GM19397 (cell line): ENCODE measurements around the gene LPIN2.

Experiments used
- ATAC-seq: cut with Tn5 transposase; IDR thresholded peaks from one replicate; pipeline ENCODE4 v1.9.1; 2021; ENCODE audit warnings: mild to moderate bottlenecking, moderate library complexity; ENCODE audit not compliant: unreplicated experiment

The LPIN2 gene

DNA sequence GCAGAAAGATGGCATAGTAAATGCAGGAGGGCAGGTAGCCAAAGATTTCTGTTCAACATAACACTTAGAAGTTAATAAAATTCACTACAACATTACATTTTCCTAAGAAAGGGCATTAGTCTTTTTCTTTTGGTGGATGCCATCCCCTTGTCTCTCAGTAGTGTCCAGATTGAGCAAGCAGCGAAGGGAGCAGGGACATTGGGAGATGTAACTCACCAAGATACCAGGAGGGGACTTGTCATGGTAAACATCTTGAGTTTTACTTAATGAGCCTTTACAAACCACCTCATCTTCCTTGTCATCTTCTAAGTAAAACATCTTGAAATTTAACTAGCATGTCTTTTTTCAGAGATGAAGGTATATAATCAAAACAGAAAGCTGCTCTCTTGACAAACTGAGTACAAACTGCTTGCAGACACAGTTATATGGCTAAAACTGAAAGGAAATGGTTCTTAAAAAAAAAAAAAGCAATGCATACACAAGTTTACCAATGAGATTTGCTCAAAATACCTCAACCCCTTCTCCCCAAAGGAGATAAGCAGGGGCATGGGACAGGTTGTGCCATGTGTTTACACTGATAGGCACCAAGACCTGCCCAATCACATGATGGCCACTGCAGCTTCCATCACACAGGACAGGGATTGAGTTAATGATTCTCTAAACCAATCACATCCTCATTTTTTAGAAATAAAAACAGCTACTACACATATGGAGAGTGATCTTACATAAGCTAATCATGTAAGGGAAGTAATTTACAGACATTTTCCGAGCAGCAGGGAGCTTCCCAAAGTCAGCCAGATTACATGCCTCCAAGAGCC is 30.3 kb downstream of the LPIN2 start:
- no peak for ATAC-seq

DNA sequence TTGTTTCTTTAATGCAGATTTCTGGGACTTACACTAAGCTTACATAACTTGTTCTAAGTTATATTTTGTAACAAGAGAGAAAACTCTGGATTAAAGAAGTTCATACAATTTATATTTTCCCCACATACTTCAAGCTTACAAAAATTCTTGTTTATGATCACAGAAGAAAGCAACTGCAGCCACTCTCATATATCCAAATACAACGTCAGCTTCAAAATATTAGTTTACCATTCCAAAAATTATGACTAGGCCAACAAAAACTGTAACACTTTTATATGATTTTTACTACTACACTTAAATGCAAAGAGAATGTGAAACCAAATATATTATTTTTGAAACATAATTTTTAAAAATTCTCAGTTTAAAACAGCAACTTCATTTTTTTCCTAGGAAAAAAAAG is 30.9 kb downstream of the LPIN2 start:
- ATAC-seq = no peak

DNA sequence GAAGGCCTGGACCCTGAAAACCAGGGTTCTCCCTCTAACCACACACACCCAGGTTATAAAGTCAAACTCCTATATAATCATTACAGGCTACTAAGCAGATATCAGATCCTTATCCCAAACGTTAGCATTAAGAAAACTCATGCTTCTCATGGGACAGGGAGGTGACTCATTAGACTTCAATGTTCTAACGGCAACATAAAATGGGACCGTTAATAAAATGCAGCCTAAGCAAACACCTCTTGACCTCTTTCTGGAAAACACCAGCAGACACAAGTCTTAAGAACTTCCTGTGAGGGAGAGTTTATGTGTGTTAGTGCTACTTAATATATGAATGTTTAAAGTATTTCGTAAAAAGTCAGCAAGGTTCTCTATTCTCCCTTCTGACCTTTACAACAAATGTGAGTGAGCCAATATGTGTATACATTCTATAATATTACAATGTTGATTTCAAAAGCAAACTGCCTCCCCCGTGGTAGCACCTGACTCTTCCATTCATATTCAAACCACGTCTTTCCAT is 31.7 kb downstream of the LPIN2 start:
- no peak for ATAC-seq

DNA sequence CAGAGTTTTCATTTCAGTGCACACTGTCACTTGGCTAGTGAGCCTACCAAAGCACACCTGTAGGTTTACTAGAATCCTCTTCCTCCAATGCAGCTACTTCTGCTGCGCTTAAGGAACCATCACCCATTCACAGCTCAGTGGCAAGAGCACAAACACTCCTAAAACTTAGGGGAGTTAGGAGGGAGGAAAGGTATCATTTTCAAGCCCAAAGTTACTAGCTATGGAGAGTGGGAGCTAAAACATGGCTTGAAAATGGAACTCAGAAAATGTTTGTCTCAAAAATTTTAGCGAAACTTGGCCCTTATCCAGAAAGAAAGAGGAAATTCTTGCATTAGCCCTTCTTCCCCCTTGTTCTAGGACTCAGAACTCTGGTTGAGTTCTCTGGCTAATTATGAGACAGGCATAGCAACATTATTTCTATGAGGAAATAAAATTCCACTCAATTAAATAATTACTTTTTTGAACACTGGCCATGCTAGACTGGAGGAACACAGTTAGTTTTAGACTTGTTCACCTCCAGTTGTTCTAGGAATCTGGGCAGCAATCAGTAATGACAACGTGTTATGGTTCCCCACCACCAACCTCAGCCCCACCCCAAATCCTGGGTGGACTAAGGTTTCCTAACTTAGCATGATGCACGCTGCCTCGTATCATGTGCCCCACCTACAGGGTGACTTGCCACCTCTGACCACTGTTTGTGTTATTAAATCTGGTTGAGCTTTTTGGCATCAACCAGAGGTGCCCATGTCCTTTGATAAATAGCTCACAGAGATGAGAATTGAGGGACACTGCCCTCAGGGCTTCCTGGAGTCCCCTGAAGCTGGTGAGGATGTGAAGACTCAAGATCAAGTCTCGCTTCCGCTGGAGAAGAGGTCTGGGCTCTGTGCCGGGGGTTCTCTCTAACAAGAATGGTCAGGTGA is 32.8 kb downstream of the LPIN2 start:
- no peak for ATAC-seq

DNA sequence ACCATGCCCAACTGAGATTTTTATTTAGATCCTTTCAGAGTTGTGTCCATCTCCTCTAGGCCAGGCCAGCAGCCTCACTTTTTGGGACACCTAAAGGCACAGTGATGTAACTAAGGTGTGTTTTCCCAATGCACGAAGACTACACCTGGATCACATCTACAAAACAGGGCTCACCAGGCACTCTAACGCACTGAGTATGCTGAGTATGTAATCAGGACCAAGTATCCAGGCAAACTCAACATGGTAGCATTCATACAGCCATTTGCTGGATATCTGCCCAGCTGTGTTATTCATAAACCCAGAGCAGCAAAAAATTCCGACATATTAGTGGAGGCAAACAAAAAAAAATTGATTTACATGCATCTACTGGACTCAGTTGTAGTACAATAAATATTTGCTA is 33.8 kb downstream of the LPIN2 start:
- ATAC-seq = no peak

DNA sequence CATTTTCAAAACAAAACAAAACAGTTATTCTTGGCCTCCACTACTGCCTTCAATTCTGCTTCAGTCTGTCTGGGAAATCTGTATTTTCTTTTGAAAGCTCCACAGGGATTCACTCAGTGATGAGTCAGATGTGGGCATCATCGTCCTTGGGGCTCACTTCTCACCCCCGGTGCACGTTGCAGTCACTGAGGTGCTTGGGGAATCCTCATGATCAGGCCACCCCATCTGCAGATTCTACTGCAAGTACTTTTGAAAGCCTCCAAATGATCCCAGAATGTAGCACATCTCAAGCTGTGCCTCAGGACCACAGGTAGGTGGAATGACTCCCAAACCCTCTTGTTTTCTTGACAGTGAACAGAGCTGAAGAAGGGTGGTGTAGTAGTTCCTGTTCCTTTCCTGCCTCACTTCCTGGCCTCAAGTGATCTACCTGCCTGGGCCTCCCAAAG is 34.3 kb downstream of the LPIN2 start:
- ATAC-seq = no peak

DNA sequence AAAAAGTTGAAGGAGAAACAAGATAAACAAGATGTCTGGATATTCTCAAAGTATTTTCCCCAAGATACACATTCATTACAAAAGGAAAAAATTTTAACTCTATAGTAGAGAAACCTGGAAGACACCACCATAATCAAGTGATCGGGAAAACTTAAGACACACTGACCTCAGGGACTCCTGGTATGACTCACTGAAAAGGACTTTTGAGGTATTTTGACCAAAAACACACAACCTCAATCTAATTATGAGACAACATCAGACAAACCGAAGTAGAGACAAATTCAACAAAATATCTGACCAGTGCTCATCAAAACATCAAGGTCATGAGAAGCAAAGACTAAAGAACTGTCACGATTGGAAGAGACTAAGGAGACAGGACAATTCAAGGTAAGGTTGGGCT is 34.7 kb downstream of the LPIN2 start:
- no peak for ATAC-seq

DNA sequence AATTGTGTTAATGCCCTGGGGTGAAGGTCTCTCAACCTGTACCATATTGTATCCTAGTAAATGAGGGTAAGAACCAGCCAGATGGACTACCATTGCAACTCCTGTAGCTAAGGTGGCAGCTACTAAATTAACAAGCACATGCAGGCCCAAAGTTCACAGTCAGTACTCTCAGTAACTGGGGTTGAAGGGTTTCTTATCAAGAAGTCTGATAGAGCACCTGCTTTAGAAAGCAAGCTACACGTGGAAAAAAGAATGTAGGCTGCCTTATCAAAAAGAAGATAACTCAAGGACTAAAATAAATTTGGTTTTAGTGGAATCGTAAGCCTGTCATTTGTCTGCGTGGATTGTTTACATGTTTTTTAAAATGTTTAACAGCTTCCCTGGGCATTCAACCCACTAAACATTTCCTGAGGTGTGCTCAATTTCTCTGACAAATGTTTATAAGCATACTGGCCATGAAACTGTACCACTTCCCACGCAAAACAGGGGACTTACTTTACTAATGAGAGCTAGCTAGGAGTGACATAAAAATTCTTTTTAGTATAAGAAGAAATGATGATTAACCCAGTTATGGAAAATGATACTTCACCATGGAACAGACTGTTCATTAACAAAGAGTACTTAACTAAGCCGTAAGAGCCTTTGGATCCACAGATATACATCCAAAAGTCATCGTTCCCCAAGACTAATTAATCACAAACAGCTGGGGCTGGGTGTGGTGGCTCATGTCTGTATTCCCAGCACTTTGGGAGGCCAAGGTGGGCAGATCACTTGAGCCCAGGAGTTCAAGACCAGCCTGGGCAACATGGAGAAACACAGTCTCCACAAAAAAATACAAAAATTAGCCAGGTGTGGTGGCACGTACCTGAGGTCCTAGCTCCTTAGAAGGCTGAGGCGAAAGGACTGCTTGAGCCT is 36.5 kb downstream of the LPIN2 start:
- ATAC-seq = no peak

DNA sequence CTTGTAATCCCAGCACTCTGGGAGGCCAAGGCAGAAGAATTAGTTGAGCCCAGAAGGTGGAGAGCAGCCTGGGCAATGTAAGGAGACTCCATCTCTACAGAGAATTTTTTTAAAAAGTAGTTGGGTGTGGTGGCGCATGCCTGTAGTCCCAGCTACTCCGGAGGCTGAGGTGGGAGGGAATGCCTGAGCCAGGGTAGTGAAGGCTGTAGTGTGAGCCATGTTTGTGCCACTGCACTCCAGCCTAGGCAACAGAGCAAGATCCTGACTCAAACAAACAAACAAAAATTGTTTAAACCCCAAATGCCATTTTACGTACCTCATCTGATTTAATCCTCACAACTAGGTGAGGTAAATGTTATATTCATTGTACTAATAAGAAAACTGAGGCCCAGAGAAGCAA is 38.2 kb downstream of the LPIN2 start:
- ATAC-seq = no peak

DNA sequence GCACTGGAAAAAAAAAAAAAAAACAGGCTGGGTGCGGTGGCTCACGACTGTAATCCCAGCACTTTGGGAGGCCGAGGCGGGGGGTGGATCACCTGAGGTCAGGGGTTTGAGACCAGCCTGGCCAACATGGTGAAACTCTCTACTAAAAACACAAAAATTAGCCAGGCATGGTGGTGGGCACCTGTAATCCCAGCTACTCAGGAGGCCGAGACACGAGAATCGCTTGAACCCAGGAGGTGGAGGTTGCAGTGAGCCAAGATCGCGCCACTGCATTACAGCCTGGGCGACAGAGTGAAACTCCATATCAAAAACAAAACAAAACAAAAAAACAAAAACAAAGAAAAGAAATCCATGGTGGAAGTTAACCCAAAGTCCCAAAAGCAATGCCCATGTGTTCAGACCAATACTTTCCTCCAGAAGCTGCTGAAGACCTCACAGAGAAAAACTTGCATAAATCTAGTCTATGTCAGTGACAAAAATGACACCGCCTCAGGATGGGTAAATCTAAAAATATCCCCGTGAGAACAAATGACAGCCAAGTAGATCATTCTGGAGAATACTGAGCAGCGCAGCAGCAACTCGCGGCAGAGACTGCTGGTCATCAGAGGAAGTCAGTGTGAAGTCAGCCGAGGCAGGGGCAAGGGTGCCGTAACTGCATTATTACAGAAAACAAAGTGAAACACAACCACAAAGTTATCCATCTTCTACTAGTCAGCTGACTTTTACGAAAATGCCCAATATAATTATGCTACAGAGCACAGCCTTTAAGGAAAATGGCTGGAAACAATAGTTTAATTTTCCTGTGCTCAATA is 41.0 kb downstream of the LPIN2 start:
- ATAC-seq = peak; percentile 89

DNA sequence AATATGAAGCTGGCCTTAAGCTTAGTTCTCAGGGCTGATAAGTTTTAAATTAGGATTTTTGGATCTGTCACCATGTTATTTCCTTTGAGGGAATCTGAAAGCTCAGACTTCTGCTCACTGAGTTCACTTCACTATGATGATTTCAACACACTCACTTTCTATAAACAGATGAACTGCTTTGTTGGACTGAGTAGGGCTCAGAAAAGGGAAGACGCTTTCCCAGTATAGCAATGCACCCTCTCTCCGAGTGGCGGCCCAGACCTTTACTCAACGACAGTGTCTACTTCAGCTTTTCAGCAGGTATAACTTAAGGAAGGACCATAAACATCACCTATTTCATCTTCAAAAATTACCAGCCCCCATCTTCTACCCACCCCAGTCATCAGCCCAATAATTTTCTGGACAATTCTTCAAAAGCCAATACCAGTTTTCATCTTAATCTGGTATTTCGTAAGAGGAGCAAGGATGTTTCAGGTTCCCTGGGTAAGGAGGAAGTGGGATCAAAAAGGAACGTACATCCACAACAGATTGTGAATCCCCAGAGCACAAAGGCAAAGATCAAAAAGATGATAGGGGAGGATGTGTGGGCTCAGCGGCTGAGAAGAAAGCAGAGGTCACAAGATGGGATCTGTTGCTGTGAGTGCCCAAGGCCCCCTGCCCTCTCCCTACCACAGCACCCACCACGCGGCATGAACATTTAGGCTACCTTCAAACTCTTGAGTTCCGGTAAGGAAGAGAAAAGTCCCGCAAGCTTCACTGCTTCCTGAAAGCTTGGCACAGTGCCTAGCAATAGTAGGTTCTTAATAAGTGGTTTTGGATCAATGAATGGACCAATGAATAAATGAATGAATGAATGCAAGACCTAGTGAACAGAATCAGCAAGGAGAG is 41.9 kb downstream of the LPIN2 start:
- no peak for ATAC-seq

DNA sequence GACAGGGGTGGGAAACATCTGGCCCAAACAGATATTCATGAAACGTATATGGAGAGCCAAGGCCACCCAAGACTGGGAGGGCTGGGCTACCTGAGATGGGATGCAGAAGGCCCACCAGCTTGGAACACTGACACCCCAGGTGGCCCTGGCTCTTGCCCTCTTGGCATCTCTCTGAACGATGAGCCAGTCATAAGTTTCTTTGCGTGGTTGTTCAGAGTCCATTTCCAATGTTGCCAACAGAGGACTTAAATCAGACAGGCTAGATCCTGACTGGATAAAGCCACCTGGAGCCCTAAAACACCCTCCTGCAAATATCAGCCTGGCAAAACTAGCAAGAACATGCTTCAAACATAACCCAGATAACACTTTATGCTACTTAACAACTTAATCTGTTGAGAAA is 42.6 kb downstream of the LPIN2 start:
- ATAC-seq = no peak

DNA sequence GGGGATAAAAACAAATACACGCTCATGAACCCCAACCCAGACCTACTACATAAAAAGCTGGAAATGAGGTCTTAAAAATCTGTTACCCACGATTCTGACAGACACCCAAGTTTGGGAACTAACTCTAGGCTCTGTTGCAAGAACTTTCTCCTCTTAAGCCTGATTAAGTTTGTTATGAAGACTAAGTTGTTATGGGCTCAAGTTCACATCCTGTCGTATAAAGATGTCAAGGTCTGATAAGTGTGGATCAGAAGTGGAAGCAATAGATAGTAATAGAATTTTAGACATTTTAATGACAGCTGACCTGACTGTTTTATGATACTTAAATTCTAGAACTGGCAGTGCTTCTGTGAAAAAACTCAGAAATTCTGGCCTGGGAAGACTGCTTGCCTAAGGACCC is 43.2 kb downstream of the LPIN2 start:
- no peak for ATAC-seq

DNA sequence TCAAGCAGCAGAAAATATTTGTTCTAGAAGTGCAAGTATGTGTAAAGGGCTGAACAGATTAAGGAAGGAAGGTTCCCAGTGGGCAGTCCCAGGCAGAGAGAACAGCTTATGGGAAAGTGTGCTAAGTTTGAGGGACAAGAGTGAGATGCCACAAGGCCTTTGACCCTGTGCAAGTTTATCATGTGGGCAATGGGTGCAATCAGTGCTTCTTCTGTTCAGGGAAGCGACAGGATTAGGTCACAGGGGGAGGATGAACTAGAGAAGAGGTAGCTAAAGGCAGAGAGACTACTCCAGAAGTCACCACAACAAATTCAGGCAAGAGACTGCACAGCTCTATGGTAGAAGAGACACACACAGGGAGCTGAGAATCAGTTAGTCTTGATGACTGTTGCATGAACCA is 44.3 kb downstream of the LPIN2 start:
- no peak for ATAC-seq

DNA sequence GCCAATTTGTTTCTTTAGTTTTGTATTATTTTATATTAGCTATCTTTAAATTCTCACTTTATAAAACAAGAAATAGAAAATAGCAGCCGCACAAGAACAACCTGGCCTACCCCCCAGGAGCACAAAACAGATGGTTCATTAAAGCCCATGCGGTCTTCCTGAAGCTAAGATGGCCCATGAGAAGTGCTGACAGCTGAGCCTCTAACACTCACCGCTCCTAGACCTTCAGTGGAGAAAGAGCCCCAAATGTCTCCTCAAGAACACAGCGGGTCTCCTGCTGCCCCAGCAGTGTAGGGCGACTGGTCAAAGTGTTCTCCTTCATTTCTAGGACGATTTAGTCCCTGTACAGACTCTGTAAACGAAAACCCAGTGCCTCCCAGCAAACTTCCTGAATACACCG is 45.1 kb downstream of the LPIN2 start:
- ATAC-seq = no peak

DNA sequence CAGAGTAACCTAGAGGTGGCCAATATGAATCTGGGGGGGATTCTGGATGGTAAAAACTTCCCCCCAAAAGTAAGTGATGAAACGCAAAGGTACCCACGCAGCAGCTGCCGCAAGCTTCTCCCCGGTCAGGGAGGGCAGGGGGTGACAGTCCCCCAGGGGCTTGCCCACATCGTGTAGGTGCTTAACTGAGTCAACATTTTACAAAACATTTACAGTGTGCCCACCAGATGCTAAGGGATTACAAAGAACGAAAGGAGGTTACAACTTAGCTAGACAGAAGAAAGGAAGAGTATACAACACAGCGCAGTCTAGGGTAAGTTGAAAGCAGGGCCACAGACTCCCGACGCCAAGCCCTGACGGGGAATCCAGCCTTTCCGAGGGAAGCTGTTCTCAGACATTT is 45.6 kb downstream of the LPIN2 start:
- no peak for ATAC-seq

DNA sequence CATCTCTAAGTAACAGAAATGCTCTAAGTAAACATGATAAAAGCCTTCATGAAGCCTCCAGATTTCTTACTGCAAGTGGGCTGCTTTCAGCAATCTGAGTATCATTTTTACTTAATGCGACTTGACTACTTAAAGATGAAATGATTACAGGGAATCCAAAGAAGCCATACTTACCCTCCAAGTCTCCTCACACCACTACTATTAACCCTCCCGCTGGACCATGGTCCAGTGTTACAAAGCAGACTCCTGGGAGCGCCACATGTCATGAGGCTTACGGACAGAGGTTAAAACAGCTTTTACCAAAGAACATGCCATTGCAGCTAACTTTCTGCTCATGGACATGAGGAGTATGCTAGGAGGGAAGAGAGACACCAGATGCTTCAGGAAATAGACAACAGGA is 46.4 kb downstream of the LPIN2 start:
- no peak for ATAC-seq

DNA sequence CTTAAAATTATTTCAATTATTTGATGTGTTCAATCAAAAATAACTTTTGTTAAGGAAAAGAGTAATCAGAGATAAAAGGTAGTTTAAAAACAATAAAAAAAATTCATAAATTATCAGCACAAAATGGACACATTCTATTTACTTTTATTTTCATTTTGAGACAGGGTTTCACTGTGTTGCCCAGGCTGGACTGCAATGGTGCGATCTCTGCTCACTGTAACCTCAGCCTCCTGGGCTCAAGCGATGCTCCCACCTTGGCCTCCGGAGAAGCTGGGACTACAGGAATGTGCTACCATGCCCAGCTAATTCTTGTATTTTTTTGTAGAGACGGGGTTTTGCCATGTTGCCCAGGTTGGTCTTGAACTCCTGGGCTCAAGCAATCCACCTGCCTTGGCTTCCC is 47.1 kb downstream of the LPIN2 start:
- ATAC-seq = no peak
